Measurements from ENCODE around the gene MOXD1.
"Not testable (repeated sequence)": the region's sequence is repeated elsewhere in the genome, so short reads cannot be mapped to it uniquely, and the experiment has no call there.

MOXD1 gene

GRCh38 chr6:132357120-132357519 is 44.2 kb downstream of the MOXD1 start:
- no peak for DNase-seq
- intact Hi-C loops (cut with DNase I): no loop called here

GRCh38 chr6:132354517-132355167 is 46.6 kb downstream of the MOXD1 start:
- intact Hi-C loops (cut with DNase I): no loop called here
- no peak for DNase-seq

GRCh38 chr6:132351986-132352385 is 49.3 kb downstream of the MOXD1 start:
- intact Hi-C loops (cut with DNase I); DNase-seq: not testable (repeated sequence)

- intact Hi-C loops (cut with DNase I): no loop called here
- DNase-seq: no peak
These were observed 53.0 kb downstream of the MOXD1 start for GRCh38 chr6:132348231-132348630.

GRCh38 chr6:132344811-132345210 is 56.5 kb downstream of the MOXD1 start:
- intact Hi-C loops (cut with DNase I): no loop called here
- DNase-seq: peak in 1 of 10 donors; percentile 69

GRCh38 chr6:132341646-132342045 is 59.6 kb downstream of the MOXD1 start:
- intact Hi-C loops (cut with DNase I): no loop called here

GRCh38 chr6:132334521-132334885 is 66.8 kb downstream of the MOXD1 start:
- no peak for DNase-seq
- intact Hi-C loops (cut with DNase I): no loop called here

More at GRCh38 chr6:132341646-132342045, 59.6 kb downstream of the MOXD1 start:
- no peak for DNase-seq

- intact Hi-C loops (cut with DNase I): no loop called here
- no peak for DNase-seq
These were observed 67.4 kb downstream of the MOXD1 start for GRCh38 chr6:132333639-132334520.

- intact Hi-C loops (cut with DNase I): no loop called here
These were observed 70.5 kb downstream of the MOXD1 start for GRCh38 chr6:132330759-132331158.

GRCh38 chr6:132322398-132322797 is 78.9 kb downstream of the MOXD1 start:
- no peak for DNase-seq
- intact Hi-C loops (cut with DNase I): no loop called here

More at GRCh38 chr6:132330759-132331158, 70.5 kb downstream of the MOXD1 start:
- DNase-seq: no peak

GRCh38 chr6:132320007-132320406 is 81.3 kb downstream of the MOXD1 start:
- intact Hi-C loops (cut with DNase I): no loop called here

GRCh38 chr6:132316970-132317369 is 84.3 kb downstream of the MOXD1 start:
- no peak for DNase-seq
- intact Hi-C loops (cut with DNase I): no loop called here

More at GRCh38 chr6:132320007-132320406, 81.3 kb downstream of the MOXD1 start:
- no peak for DNase-seq

GRCh38 chr6:132314432-132314831 is 86.8 kb downstream of the MOXD1 start:
- no peak for DNase-seq
- intact Hi-C loops (cut with DNase I): no loop called here

GRCh38 chr6:132310921-132311320 is 90.4 kb downstream of the MOXD1 start:
- no peak for DNase-seq

GRCh38 chr6:132310151-132310550 is 91.1 kb downstream of the MOXD1 start:
- intact Hi-C loops (cut with DNase I); DNase-seq: not testable (repeated sequence)

More at GRCh38 chr6:132310921-132311320, 90.4 kb downstream of the MOXD1 start:
- intact Hi-C loops (cut with DNase I): no loop called here

- intact Hi-C loops (cut with DNase I): no loop called here
- peak in 1 of 10 donors; percentile 50 for DNase-seq
These were observed 96.4 kb downstream of the MOXD1 start for GRCh38 chr6:132304891-132305305.

- DNase-seq: peak in 5 of 10 donors; percentile 18 to 82 (median 52)
These were observed 100.8 kb downstream of the MOXD1 start for GRCh38 chr6:132300323-132300949.

GRCh38 chr6:132298344-132298949 is 102.8 kb downstream of the MOXD1 start:
- intact Hi-C loops (cut with DNase I): no loop called here
- DNase-seq: peak in 5 of 10 donors; percentile 7 to 72 (median 56)

More at GRCh38 chr6:132300323-132300949, 100.8 kb downstream of the MOXD1 start:
- intact Hi-C loops (cut with DNase I): loop anchor here (1.0 kb wide), 1 partner anchor 184 kb away; no protein-coding TSS in a partner anchor

GRCh38 chr6:132289756-132290155 is 111.5 kb downstream of the MOXD1 start:
- no peak for DNase-seq
- intact Hi-C loops (cut with DNase I): no loop called here

GRCh38 chr6:132287101-132287500 is 114.2 kb downstream of the MOXD1 start:
- intact Hi-C loops (cut with DNase I): no loop called here
- no peak for DNase-seq

Data from posterior cingulate gyrus (tissue), 11 donors.